ENCODE data around the gene ZXDC. TPM values are rescaled to one million over a fixed set of nuclear protein-coding genes. Genes with fewer than 3 reads are reported as not detected.

The ZXDC gene
- total RNA-seq, 1 experiment from 2014 or later: 33.3 TPM

GRCh38 chr3:126511291-126511690 is 35.6 kb upstream of the ZXDC start:
- TF ChIP-seq POLR2AphosphoS5 (IDR thresholded peaks at IDR 0.05; ENCODE audit: low read depth, low read length) (no peak), REST (IDR thresholded peaks at IDR 0.05; ENCODE audit: insufficient read depth in 1 of 2, low read depth in 2 of 2, low read length in 1 of 2) (no peak), CTCF (IDR thresholded peaks at IDR 0.05) (no peak), SIN3A (IDR thresholded peaks at IDR 0.05; ENCODE audit: borderline replicate concordance, insufficient read depth, low read depth, low read length) (no peak), TCF7L2 (IDR thresholded peaks at IDR 0.05; ENCODE audit: low read depth, low read length) (no peak)
- CTCF ChIA-PET: no interaction called here
- Histone ChIP-seq H3K4me1 (ENCODE audit: control insufficient read depth, insufficient read depth, low read length) (no peaks in the 10 kb centered on the region), H3K9me3 (ENCODE audit: control insufficient read depth, insufficient read depth, low read depth, low read length) (no peaks in the 10 kb centered on the region), H3K36me3 (ENCODE audit: control insufficient read depth, insufficient read depth, low read length) (no peaks in the 10 kb centered on the region), H3K27ac (ENCODE audit: low read length) (no peak overlapping the region), H3K4me3 (ENCODE audit: low read depth in 2 of 2, low read length in 2 of 2) (no peak overlapping the region), H3K27me3 (ENCODE audit: control insufficient read depth, insufficient read depth, low read length) (0 out of 2 replicates have a peak, but pooled peaks cover 2% of the 10 kb centered on the region)
- no peak for ATAC-seq
- in situ Hi-C loops (cut with HindIII; ENCODE audit: low pct_unique_long_range_greater_than_20kb, low sequenced_read_pairs) (no loop called here), intact Hi-C loops (cut with micrococcal nuclease; ENCODE audit: unreplicated experiment) (no loop called here)
- BruUV-seq (replicated peaks): no TSS peak
- DNase-seq (ENCODE audit: low read depth, low spot score): no peak
- POLR2A ChIA-PET: no interaction called here

GRCh38 chr3:126510308-126510910 is 34.7 kb upstream of the ZXDC start:
- Histone ChIP-seq H3K4me1 (ENCODE audit: control insufficient read depth, insufficient read depth, low read length) (no peaks in the 10 kb centered on the region), H3K36me3 (ENCODE audit: control insufficient read depth, insufficient read depth, low read length) (no peaks in the 10 kb centered on the region), H3K27ac (ENCODE audit: low read length) (no peak overlapping the region), H3K27me3 (ENCODE audit: control insufficient read depth, insufficient read depth, low read length) (peaks cover 2% of the 10 kb centered on the region; the same call in 1 of the 2 replicates), H3K4me3 (ENCODE audit: low read depth in 2 of 2, low read length in 2 of 2) (no peak overlapping the region), H3K9me3 (ENCODE audit: control insufficient read depth, insufficient read depth, low read depth, low read length) (no peaks in the 10 kb centered on the region)
- intact Hi-C loops (cut with micrococcal nuclease; ENCODE audit: unreplicated experiment) (no loop called here), in situ Hi-C loops (cut with HindIII; ENCODE audit: low pct_unique_long_range_greater_than_20kb, low sequenced_read_pairs) (no loop called here)
- POLR2A ChIA-PET: no interaction called here
- no TSS peak for BruUV-seq (replicated peaks)
- DNase-seq (ENCODE audit: low read depth, low spot score) (no peak), ATAC-seq (no peak)
- TF ChIP-seq TCF7L2 (IDR thresholded peaks at IDR 0.05; ENCODE audit: low read depth, low read length) (no peak), REST (IDR thresholded peaks at IDR 0.05; ENCODE audit: insufficient read depth in 1 of 2, low read depth in 2 of 2, low read length in 1 of 2) (no peak), CTCF (IDR thresholded peaks at IDR 0.05) (no peak), POLR2AphosphoS5 (IDR thresholded peaks at IDR 0.05; ENCODE audit: low read depth, low read length) (no peak), SIN3A (IDR thresholded peaks at IDR 0.05; ENCODE audit: borderline replicate concordance, insufficient read depth, low read depth, low read length) (no peak)
- CTCF ChIA-PET: no interaction called here

All from Panc1 (cell line).